ENCODE results near the gene HPSE2.

- TF ChIP-seq CTCF (IDR thresholded peaks at IDR 0.05; ENCODE audit: low read depth, low read length, missing input control) (no peak), RAD21 (IDR thresholded peaks at IDR 0.05) (no peak), YY1 (IDR thresholded peaks at IDR 0.05) (no peak), ATF3 (IDR thresholded peaks at IDR 0.05) (no peak), ZBTB33 (IDR thresholded peaks at IDR 0.05) (no peak), REST (IDR thresholded peaks at IDR 0.05) (no peak), GABPA (IDR thresholded peaks at IDR 0.05 in 1 of 2, conservative IDR thresholded peaks at IDR 0.05 in 1 of 2) (no peak), HNF4A (conservative IDR thresholded peaks at IDR 0.05) (no peak), FOXA1 (IDR thresholded peaks at IDR 0.05) (no peak), TAF1 (conservative IDR thresholded peaks at IDR 0.05) (no peak), SP1 (IDR thresholded peaks at IDR 0.05) (no peak), EGR1 (IDR thresholded peaks at IDR 0.05; ENCODE audit: low read depth in 2 of 2) (no peak), JUND (IDR thresholded peaks at IDR 0.05) (no peak)
- TF ChIP-seq, protein P1, sequence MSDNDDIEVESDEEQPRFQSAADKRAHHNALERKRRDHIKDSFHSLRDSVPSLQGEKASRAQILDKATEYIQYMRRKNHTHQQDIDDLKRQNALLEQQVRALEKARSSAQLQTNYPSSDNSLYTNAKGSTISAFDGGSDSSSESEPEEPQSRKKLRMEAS (IDR thresholded peaks at IDR 0.05), result no peak
Observed at GRCh38 chr10:98569853-98570252, 665.8 kb downstream of the HPSE2 start.
